NCI-H1694 (cell line): ENCODE results near the gene FOXS1.
"Not testable (repeated sequence)": the region's sequence is repeated elsewhere in the genome, so short reads cannot be mapped to it uniquely, and the experiment has no call there.

Experiments
- DNase-seq: peaks from one replicate; lab custom pipeline; 2025; lab: John Stamatoyannopoulos, UW

Gene FOXS1

DNA sequence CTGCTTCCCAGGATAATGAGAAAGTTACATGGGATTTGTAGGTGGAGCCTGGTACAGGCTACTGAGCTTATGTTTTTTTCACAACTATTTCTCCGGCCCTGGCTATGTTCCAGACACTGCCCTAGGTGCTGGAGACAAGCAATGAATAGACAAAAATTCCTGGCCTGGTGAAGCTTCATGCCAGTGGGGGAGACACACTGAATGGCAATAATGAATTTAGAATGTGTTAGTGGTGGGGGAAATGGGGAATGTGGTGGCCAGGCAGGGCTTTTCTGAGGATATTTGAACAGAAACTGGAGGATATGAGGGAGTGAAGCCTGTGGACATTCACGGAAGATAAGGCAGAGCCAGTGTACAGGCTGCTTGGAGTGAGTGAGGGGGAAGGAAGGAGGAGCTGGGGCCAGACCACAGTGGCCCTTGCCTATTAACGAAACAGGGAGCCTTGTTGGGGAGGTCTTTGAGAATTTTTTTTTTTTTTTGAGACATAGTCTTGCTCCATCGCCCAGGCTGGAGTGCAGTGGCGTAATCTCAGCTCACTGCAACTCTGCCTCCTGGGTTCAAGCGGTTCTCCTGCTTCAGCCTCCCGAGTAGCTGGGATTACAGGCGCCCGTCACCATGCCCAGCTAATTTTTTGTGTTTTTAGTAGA is 6.6 kb downstream of the FOXS1 start:
- no peak for DNase-seq

GRCh38 chr20:31837896-31838397 is 7.5 kb downstream of the FOXS1 start:
- no peak for DNase-seq

GRCh38 chr20:31836853-31837608 is 8.4 kb downstream of the FOXS1 start:
- no peak for DNase-seq

DNA sequence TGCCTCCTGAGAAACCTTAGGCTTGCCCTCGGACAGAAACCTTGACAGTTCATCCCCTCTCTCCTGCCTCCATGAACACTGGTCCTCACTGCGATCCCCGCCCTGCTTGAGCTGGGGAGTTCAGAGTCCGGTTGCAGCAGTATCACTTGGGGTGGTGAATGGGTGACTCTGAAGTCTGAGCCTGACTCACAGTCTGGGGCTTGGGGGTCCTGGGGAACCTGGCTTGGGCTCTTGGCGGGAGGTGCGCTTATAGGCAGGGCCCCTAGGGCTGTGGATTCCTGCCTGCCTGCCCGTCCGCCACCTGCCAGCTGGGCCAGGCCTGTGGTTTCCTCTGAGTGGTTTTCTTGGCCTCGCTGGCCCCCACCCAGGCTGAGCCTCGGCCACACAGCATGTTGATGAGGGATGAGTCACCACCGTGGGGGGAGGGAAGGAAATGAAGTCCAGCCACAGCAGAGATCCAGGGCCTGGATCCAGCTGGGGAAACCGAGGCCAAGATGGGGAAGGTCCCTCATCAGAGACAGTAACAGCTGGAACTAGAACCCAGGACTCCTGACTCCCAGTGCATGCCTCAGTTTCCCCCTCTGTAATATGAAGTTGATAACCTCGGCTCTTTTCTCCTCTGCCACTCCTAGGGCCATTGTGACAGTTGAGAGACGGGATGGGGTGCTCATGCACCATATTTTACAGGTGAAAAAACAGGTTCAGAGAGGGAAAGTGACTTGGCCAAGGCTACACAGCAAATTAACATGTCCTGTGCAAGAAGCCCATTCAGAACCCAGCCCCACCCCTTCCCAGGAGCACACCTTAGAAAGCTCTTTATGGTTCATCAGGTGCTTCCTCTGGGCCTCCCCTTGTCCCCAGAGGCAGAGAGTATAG is 9.2 kb downstream of the FOXS1 start:
- no peak for DNase-seq

DNA sequence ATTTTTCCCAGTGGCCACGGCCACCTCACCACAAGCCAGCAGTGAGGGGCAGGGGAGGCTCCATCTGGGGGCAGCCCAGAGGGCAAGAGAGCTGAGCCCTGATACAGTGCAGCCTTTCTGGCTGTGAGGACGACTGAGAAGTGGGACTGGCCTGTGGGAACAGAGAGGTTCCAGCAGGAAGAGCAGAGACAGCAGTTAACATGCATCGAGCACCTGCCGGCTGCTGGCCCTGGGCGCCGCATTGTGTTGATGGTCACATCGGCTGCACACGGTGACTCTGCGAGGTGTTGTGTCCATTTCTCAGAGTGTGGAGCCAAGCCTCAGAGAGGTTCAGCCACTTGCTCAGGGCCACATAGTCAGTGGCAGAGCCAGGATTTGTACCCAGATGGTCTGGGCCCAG is 9.8 kb downstream of the FOXS1 start:
- no peak for DNase-seq

- DNase-seq: no peak
These were observed 11.4 kb downstream of the FOXS1 start for GRCh38 chr20:31833931-31834521.

- peak; percentile 73 for DNase-seq
These were observed 12.1 kb downstream of the FOXS1 start for GRCh38 chr20:31833130-31833930.

- DNase-seq: no peak
These were observed 13.6 kb downstream of the FOXS1 start for GRCh38 chr20:31831771-31832306.

DNA sequence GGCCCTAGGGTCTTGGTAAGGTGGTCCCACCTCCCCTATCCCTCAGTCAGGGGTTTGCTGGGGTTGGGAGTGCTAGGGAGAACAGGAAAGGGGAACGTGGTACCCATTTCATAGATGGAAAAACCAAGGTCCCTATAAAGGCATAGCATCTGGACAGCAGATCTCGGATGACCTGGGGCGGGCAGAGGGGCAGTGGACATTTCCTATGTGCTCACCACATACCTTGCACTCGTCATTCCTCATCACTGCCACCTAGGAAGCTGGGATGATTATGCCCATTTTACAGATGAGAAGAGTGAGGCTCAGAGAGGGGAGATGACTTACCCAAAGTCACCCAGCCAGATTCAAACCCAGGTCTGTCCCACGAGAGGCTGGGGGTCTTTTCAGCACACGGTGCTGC is 14.2 kb downstream of the FOXS1 start:
- no peak for DNase-seq

DNA sequence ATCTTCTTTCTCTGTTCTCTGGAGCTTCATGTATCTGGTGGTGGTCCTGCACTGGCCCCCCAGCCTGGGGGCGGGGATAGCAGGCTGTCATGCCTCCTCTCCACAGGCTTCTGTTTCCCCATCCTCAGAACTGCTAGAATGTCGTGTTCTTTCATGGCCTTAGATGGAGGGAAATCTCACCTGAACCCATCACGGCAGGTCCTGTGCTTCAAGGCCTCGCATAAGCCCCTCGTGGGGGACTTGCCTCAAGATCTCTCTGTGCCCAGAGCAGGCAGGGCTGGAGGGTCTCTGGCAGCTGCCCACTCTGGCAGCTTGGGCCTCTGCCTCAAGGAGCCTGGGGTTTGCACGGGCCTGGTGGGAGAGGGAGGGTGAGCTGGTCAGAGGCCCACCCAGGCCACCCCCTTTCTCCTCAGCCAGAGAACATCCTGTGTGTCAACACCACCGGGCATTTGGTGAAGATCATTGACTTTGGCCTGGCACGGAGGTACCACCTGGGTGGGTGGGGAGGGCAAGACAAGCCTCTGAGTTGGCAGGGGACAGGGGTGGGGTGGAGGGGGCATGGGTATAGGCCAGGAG is 14.9 kb downstream of the FOXS1 start:
- DNase-seq: no peak

DNA sequence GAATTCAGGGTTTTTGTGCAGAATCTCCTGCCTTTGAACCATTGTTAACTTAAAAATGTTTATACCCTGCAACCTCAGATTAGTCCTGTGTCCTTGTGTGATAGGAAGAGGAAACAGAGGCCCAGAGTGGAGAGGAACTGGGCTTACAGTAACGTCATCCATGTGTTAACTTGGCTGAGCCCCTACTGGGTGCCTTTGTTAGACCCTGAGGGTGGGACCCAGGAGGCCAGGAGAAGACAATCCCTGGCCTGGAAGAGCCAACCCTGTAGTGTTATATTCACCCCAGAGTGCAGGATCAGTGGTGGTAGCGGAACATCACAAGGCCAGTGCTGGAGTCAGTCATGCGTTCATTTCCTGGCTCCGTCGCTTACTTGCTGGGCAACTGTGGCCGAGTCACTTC is 15.7 kb downstream of the FOXS1 start:
- no peak for DNase-seq

DNA sequence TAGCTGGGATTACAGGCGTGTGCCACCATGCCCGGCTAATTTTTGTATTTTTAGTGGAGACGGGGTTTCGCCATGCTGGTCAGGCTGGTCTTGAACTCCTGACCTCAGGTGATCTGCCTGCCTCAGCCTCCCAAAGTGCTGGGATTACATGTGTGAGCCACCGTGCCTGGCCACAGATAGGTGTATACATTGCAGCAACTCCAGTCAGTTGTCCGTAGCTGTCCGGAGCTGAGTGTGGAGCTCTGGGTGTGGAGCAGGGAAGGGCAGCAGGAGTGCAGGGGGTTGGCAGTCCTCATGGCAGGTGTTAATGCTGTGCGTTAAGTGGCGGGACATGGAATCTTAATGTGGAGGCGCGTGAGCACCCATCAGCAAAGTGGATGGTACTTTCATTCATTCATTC is 17.4 kb downstream of the FOXS1 start:
- not testable (repeated sequence) for DNase-seq

DNA sequence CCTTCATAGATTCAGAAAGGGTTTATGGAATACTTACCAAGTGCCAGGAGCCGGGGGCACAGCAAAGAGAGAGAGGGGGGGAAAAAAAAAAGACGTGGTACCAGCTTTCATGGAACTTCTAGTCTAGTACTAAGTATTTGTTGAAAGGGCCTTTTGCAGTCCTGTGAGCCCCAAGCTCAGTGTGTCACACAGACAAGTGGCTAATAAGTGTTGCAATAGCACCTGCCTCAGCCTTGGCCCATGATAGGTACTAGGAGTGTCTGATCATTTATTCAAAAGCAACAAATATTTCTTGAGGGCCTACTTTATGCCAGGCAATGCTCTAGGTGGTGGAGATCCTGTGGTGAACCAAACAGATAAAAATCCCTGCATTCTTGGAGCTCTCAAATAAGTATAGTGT is 18.3 kb downstream of the FOXS1 start:
- no peak for DNase-seq

GRCh38 chr20:31826074-31826473 is 19.3 kb downstream of the FOXS1 start:
- DNase-seq: no peak

DNA sequence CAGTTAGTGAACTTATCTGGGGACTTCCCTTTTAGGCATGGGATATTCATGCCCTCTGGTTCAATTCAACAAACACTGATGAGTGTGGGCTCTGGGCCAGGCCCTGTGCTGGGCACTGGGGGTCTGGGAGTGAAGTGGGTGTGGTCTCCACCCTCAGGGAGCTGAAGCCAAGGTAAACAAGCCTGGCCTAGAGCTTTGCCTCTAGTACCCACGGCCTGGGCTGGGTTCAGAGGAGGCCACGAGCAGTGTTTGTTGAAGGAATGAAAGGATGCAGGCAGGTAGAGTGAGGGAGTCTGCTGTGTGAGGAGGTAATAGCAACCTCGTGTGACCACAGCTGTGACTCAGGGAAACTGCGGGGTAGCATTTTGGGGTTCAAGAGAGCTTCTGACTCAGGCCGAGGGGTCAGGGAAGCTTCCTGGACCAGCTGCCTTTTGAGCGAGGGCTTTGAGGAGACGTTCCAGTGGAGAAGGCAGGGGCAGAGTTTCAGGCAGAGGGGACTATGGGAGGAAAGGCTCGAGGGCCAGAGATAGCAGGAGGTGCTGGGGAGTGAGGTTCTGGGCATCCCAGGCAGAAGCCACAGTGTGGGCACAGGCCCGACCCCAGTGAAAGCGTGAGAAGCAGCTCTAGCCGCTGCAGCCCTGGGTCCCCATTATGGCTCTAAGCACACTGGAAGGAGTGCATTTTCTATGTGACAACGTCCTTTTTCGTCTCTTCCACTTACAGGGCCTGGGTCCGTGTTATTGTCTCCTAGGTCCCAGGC is 20.7 kb downstream of the FOXS1 start:
- DNase-seq: no peak

DNA sequence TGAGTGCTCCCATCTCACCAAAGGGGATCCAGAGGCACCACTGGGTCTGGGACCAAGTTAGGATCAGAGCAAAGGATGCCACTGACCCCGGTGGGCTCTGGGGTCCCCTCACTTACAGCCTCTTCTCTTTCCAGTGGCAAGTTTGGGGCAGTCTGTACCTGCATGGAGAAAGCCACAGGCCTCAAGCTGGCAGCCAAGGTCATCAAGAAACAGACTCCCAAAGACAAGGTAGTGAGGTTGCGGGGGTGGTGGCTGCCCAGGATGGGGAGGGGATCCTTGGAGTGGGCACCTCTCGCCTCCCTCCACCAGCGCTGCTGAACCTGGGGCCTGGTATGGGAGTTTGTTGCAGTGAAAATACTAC is 21.3 kb downstream of the FOXS1 start:
- no peak for DNase-seq

DNA sequence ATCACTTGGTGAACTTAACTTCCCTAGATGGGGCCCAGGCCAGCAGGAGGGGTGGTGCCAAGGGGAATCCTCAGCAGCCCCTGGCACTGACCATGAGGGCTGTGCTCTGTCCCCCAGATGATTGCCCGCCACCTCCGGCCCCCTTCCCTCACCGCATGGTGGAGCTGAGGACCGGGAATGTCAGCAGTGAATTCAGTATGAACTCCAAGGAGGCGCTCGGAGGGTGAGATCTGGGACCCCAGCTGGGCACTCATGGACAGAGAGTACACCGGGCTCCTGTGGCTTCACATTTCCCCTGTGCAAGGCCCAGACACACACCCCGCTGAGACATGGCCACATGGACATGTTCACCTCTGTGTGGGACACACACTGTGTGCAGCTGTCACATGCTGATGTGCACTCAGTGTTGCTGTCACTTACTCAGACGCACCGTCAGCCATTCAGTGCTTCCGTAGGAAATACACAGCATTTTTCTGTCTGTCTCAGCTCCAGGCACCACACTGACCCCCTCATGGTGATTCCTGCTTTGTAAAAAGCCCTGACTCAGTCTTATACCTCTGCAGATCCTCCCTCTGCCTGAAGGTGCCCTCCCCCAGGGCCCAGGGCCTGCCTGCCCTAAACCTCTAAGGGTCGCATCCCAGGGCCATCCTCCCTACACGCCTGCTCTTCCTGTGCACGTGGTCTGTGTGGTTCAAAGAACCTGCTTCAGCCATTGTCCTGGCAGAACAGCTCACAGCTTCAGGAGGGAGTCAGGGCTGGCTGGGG is 21.9 kb downstream of the FOXS1 start:
- no peak for DNase-seq

DNA sequence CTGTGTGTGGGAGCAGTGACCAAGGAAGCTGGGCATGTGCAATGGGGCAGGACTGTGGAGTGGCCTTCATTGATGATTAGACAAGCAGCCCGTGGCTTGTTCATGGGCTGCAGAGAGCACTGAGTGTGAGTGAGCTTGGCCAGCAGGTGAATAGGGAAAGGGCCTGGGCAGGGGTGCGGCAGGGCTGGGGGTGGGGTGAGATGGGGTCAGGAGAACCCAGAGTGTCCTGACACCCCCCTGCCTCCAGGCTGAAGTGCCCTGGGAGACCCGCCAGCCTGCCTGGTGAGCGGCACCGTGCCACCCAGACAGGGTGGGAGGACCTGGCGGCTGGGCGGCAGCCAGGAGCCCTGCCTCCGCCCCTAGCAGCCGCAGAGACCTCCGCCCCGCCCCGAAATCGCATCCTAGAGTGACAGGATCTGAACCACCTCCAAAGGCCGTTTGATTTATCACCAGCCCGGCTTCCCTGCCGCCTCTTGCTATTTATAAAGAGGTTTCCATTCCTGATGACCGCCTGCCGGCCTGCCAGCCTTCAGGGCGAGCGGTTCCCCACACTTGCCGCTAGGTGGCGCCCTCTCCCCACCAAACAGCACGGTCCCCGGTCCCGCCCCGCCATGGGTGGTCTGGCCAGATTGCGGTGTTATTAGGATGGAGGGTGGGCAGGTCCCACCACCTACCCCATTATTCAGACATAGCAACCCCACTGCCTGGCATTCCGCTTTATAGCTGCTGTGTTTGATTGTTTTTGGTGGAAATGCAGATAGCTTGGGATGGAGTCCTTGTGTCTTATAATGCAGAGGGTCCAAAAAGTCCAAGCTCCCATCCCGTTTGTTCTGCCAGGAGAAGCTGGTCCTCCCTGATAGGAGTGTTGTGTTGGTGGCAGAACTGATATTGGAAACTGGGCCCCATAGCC is 22.7 kb downstream of the FOXS1 start:
- peak; percentile 96 for DNase-seq
